Thoracic aorta endothelial cell (primary cell): ENCODE data around the gene ONECUT2. TPM values are rescaled to one million over a fixed set of nuclear protein-coding genes. Genes with fewer than 3 reads are reported as not detected.

Source experiments
- total RNA-seq: library from RNA; depleted of rRNA; stranded (reverse); fragments of >200 nt; gene quantifications from 2 replicates; pipeline ENCODE4 v1.2.3, GENCODE V29; 2012

Gene ONECUT2
- under 0.01 TPM in 2 replicates for total RNA-seq

GRCh38 chr18:57434536-57435494 is at the start of gene ONECUT2:
Gene ONECUT2 (plus strand): TSS chr18:57435374. CDS start chr18:57435717, 343 bp downstream.

Other genes starting within 250 kb of the ONECUT2 start
- gene ST8SIA3, start 82.8 kb upstream of the ONECUT2 start, total RNA-seq = not detected in 2 replicates
- 23.1 and 38.0 TPM in 2 replicates for gene FECH, start 151.3 kb downstream of the ONECUT2 start, total RNA-seq
- 175 and 198 TPM in 2 replicates for gene NARS1, start 186.5 kb downstream of the ONECUT2 start, total RNA-seq